Endothelial cell of umbilical vein (primary cell): ENCODE measurements around the gene TEAD3. TPM values are rescaled to one million over a fixed set of nuclear protein-coding genes. Genes with fewer than 3 reads are reported as not detected.
A peak's percentile ranks its signal among the peaks of the same experiment; 100 is the strongest.

Source experiments
- BruUV-seq: library from RNA; stranded (reverse); fragments of 400-500 nt; replicated peaks from 2 replicates; lab custom pipeline; 2021; lab: Mats Ljungman, UMichigan
- CTCF ChIA-PET: fragments of 300-600, 350-600 bp; sonication (Branson Sonifier 250); formaldehyde crosslinking; loops from one replicate; lab custom pipeline; 2021; ENCODE audit warnings: antibody characterized with exemption, inconsistent platforms; lab: Charles Lee
- POLR2A ChIA-PET: fragments of 300-600, 350-600 bp; sonication (Branson Sonifier 250); formaldehyde crosslinking; loops from one replicate; lab custom pipeline; 2021; ENCODE audit warnings: antibody characterized with exemption, inconsistent platforms; lab: Charles Lee
- DNase-seq: peaks from one replicate; pipeline ENCODE4 v3.0.0-alpha.2; 2011; ENCODE audit warnings: low read depth, low spot score
- FAIRE-seq: peaks from 2 replicates; lab custom pipeline; 2011; peaks lifted over from hg19 to GRCh38; lab: Jason Lieb, UNC
- H2AFZ ChIP-seq: 2 replicates; pipeline ENCODE4 v1.6.0; 2012; ENCODE audit warnings: low read depth, low read length, control low read depth, inconsistent platforms
- H3K27ac ChIP-seq: 2 replicates; pipeline ENCODE4 v1.5.1; 2011; ENCODE audit warnings: low read depth, mild to moderate bottlenecking, control low read depth, low read length, moderate library complexity; ENCODE audit not compliant: insufficient read depth
- H3K27me3 ChIP-seq, 2 experiments: 2 replicates each; pipeline versions ENCODE4 v1.6.0 to v1.6.1; 2011; ENCODE audit warnings: low read length in 2 of 2, mixed read lengths in 1 of 2; ENCODE audit not compliant: control insufficient read depth in 2 of 2, insufficient read depth in 2 of 2
- H3K36me3 ChIP-seq, 2 experiments: 2 replicates in 1 of 2; 3 replicates in 1 of 2; pipeline ENCODE4 v1.5.1; 2011; ENCODE audit warnings: low read length in 2 of 2, mild to moderate bottlenecking in 1 of 2, moderate library complexity in 1 of 2; ENCODE audit not compliant: control insufficient read depth in 2 of 2, insufficient read depth in 2 of 2; ENCODE audit errors: extremely low read depth in 1 of 2
- H3K4me1 ChIP-seq: 3 replicates; pipeline ENCODE4 v1.5.1; 2011; ENCODE audit warnings: mild to moderate bottlenecking, low read length; ENCODE audit not compliant: control insufficient read depth, insufficient read depth; ENCODE audit errors: extremely low read depth
- H3K4me2 ChIP-seq: 2 replicates; pipeline ENCODE4 v1.6.1; 2011; ENCODE audit warnings: low read length, control low read depth, mixed read lengths; ENCODE audit not compliant: insufficient read depth
- H3K4me3 ChIP-seq, 3 experiments: fragments of 200-600 bp in 1 of 3; sonication (generic), shearing (Covaris generic) in 1 of 3; replicated peaks in 1 of 3; 2 replicates each; pipeline ENCODE4 v1.5.1; 2011 to 2016; ENCODE audit warnings: control low read depth in 3 of 3, low read length in 3 of 3, mild to moderate bottlenecking in 2 of 3, inconsistent platforms in 1 of 3, low read depth in 1 of 3, moderate library complexity in 1 of 3; ENCODE audit not compliant: insufficient read depth in 1 of 3
- H3K79me2 ChIP-seq: 2 replicates; pipeline ENCODE4 v1.6.0; 2012; ENCODE audit warnings: low read length, inconsistent platforms; ENCODE audit not compliant: control insufficient read depth, insufficient read depth
- H3K9ac ChIP-seq: replicated peaks from 2 replicates; pipeline ENCODE3; 2011; ENCODE audit warnings: low read length, control low read depth; ENCODE audit not compliant: insufficient read depth; ENCODE audit errors: extremely low read depth
- H3K9me1 ChIP-seq: replicated peaks from 3 replicates; pipeline ENCODE4 v1.6.0; 2011; ENCODE audit warnings: mild to moderate bottlenecking, low read length; ENCODE audit not compliant: control insufficient read depth, insufficient read depth; ENCODE audit errors: extremely low read depth
- H3K9me3 ChIP-seq: replicated peaks from 2 replicates; pipeline ENCODE4 v1.5.1; 2012; ENCODE audit warnings: low read length, inconsistent platforms; ENCODE audit not compliant: control insufficient read depth, insufficient read depth
- H4K20me1 ChIP-seq: replicated peaks from 2 replicates; pipeline ENCODE3; 2011; ENCODE audit warnings: mild to moderate bottlenecking, low read length; ENCODE audit not compliant: control insufficient read depth, insufficient read depth; ENCODE audit errors: extremely low read depth
- CTCF ChIP-seq, 2 donors: IDR thresholded peaks; 1 replicate in 1 of 2; 2 replicates in 1 of 2; pipeline ENCODE4 v1.5.1; 2011; ENCODE audit warnings: low read length in 2 of 2, mild to moderate bottlenecking in 2 of 2, moderate library complexity in 2 of 2, control low read depth in 1 of 2, inconsistent platforms in 1 of 2, low read depth in 1 of 2; ENCODE audit not compliant: insufficient read depth in 1 of 2; ENCODE audit errors: extremely low read depth in 1 of 2
- EZH2 ChIP-seq: IDR thresholded peaks from 2 replicates; pipeline ENCODE4 v1.6.1; 2012; ENCODE audit warnings: borderline replicate concordance, low read depth, mild to moderate bottlenecking, moderate library complexity, low read length, inconsistent platforms; ENCODE audit not compliant: severe bottlenecking
- FOS ChIP-seq: IDR thresholded peaks from 2 replicates; pipeline ENCODE4 v1.6.1; 2011; ENCODE audit warnings: mild to moderate bottlenecking, low read length, moderate library complexity, borderline replicate concordance; ENCODE audit not compliant: insufficient read depth
- GATA2 ChIP-seq: IDR thresholded peaks from 2 replicates; pipeline ENCODE4 v1.7.0; 2011; ENCODE audit warnings: low read depth, mild to moderate bottlenecking, moderate library complexity, mixed read lengths, low read length; ENCODE audit not compliant: insufficient read length, insufficient read depth
- JUN ChIP-seq: IDR thresholded peaks from 2 replicates; pipeline ENCODE4 v1.6.1; 2011; ENCODE audit warnings: borderline replicate concordance, low read depth; ENCODE audit not compliant: insufficient read length, insufficient read depth
- MYC ChIP-seq: IDR thresholded peaks from one replicate; pipeline ENCODE4 v1.6.1; 2011; ENCODE audit warnings: mild to moderate bottlenecking, low read depth, low read length
- POLR2A ChIP-seq: IDR thresholded peaks from 2 replicates; pipeline ENCODE4 v1.6.1; 2012; ENCODE audit warnings: low read depth, mild to moderate bottlenecking, control low read depth, low read length
- POLR2AphosphoS5 ChIP-seq: IDR thresholded peaks from 2 replicates; pipeline ENCODE4 v1.6.1; 2012; ENCODE audit warnings: low read depth, mild to moderate bottlenecking, control low read depth, low read length, moderate library complexity; ENCODE audit not compliant: insufficient read depth
- dilution Hi-C: fragments of 300-500 bp; cut with MboI; formaldehyde crosslinking; loops from one replicate; pipeline ENCODE4 v1.15.0; 2019; ENCODE audit warnings: low sequenced_read_pairs; ENCODE audit not compliant: extremely low pct_ligation_motif_present
- intact Hi-C: fragments of 100-400 bp; cut with micrococcal nuclease; formaldehyde crosslinking; loops from one replicate; pipeline ENCODE4 v1.10.0; 2022
- polyA plus RNA-seq, 4 experiments: library from polyadenylated mRNA; depleted of rRNA in 3 of 4; stranded (reverse) in 3 of 4; unstranded in 1 of 4; fragments of >200 nt; gene quantifications; 2 replicates each; pipeline versions ENCODE4 v1.2.1 to v1.2.3, GENCODE V29; 2011 to 2012; ENCODE audit warnings: missing spikeins in 1 of 4
- total RNA-seq: library from RNA; stranded (reverse); gene quantifications from 2 replicates; pipeline ENCODE4 v1.2.3, GENCODE V29; 2021
- TF ChIP-seq, protein P1 (sequence below): IDR thresholded peaks from 2 replicates; pipeline ENCODE4 v1.6.1; 2011; ENCODE audit not compliant: insufficient read depth, insufficient read length

Gene TEAD3
- total and polyA plus RNA-seq, 2 donors (not counting 3 experiments of a cell fraction or from before 2014, with no cell fraction given), result 1.1 to 1.6 TPM

- H3K9ac ChIP-seq, result peak overlapping the region; percentile 61
- CTCF ChIA-PET, result interaction anchor here (1.1 to 12.7 kb wide), 6 partner anchors 8 to 84 kb away, joined by 4 to 228 read pairs (median 8); partner anchors contain the start of gene RPL10A
- peak; percentile 71 for FAIRE-seq
These were observed 68.3 kb downstream of the TEAD3 start for GRCh38 chr6:35428421-35429149.

More at GRCh38 chr6:35428421-35429149, 68.3 kb downstream of the TEAD3 start:
- dilution Hi-C loops (no loop called here), intact Hi-C loops (loop anchor here (1.0 to 5.0 kb wide), 2 partner anchors 86 to 239 kb away; partner anchors contain the start of gene PPARD)
- no TSS peak for BruUV-seq
- Histone ChIP-seq H3K9me1 (no peaks in the 10 kb centered on the region), H3K27ac (peak overlapping the region; percentile 98), H3K36me3 (peaks cover 0 to 7% of the 10 kb centered on the region in 2 experiments), H3K4me2 (peak overlapping the region; percentile 80), H3K4me3 (no peak overlapping the region), H2AFZ (no peak overlapping the region), H3K4me1 (peaks cover 48% of the 10 kb centered on the region), H3K27me3 (no peaks in the 10 kb centered on the region), H3K9me3 (peaks cover 2% of the 10 kb centered on the region), H4K20me1 (no peaks in the 10 kb centered on the region), H3K79me2 (no peaks in the 10 kb centered on the region)
- POLR2A ChIA-PET, result no interaction called here
- peak; percentile 46 for DNase-seq
- TF ChIP-seq EZH2 (no peak), CTCF (IDR thresholded peaks at IDR 0.05; ENCODE audit: extremely low read depth in 1 of 2, insufficient read depth in 1 of 2, low read depth in 1 of 2, low read length in 2 of 2) (no peak), GATA2 (no peak), FOS (peak; percentile 54), POLR2AphosphoS5 (peak; percentile 16), MYC (no peak), JUN (peak; percentile 71), POLR2A (no peak)
- TF ChIP-seq, protein P1, sequence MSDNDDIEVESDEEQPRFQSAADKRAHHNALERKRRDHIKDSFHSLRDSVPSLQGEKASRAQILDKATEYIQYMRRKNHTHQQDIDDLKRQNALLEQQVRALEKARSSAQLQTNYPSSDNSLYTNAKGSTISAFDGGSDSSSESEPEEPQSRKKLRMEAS, result no peak
